Measurements from ENCODE around the gene CSTPP1.
"Not testable (repeated sequence)": the region's sequence is repeated elsewhere in the genome, so short reads cannot be mapped to it uniquely, and the experiment has no call there.

CSTPP1 gene

GRCh38 chr11:47035108-47035507, 98.5 kb downstream of the CSTPP1 start:
- no peak for DNase-seq (ENCODE audit: low read depth in 2 of 2, low spot score in 1 of 2)

- DNase-seq (ENCODE audit: low read depth in 2 of 2, low spot score in 1 of 2), result no peak
These were observed 107.6 kb downstream of the CSTPP1 start for GRCh38 chr11:47044119-47044518.

- DNase-seq (ENCODE audit: low read depth in 2 of 2, low spot score in 1 of 2), result no peak
These were observed 111.4 kb downstream of the CSTPP1 start for GRCh38 chr11:47047972-47048371.

GRCh38 chr11:47050284-47050683, 113.7 kb downstream of the CSTPP1 start:
- DNase-seq (ENCODE audit: low read depth in 2 of 2, low spot score in 1 of 2), result no peak

- no peak for DNase-seq (ENCODE audit: low read depth in 2 of 2, low spot score in 1 of 2)
These were observed 114.7 kb downstream of the CSTPP1 start for GRCh38 chr11:47051217-47051616.

- DNase-seq (ENCODE audit: low read depth in 2 of 2, low spot score in 1 of 2), result no peak
These were observed 115.6 kb downstream of the CSTPP1 start for GRCh38 chr11:47052165-47052564.

GRCh38 chr11:47052576-47052975, 116.0 kb downstream of the CSTPP1 start:
- DNase-seq (ENCODE audit: low read depth in 2 of 2, low spot score in 1 of 2), result no peak

GRCh38 chr11:47055534-47055933, 119.0 kb downstream of the CSTPP1 start:
- no peak for DNase-seq (ENCODE audit: low read depth in 2 of 2, low spot score in 1 of 2)

- DNase-seq (ENCODE audit: low read depth in 2 of 2, low spot score in 1 of 2), result no peak
These were observed 119.8 kb downstream of the CSTPP1 start for GRCh38 chr11:47056261-47056915.

GRCh38 chr11:47057365-47057764, 120.8 kb downstream of the CSTPP1 start:
- no peak for DNase-seq (ENCODE audit: low read depth in 2 of 2, low spot score in 1 of 2)

- DNase-seq (ENCODE audit: low read depth in 2 of 2, low spot score in 1 of 2), result no peak
These were observed 124.2 kb downstream of the CSTPP1 start for GRCh38 chr11:47060807-47061206.

GRCh38 chr11:47061429-47062178, 125.0 kb downstream of the CSTPP1 start:
- no peak for DNase-seq (ENCODE audit: low read depth in 2 of 2, low spot score in 1 of 2)

GRCh38 chr11:47062736-47063135, 126.2 kb downstream of the CSTPP1 start:
- no peak for DNase-seq (ENCODE audit: low read depth in 2 of 2, low spot score in 1 of 2)

- no peak for DNase-seq (ENCODE audit: low read depth in 2 of 2, low spot score in 1 of 2)
These were observed 130.8 kb downstream of the CSTPP1 start for GRCh38 chr11:47067401-47067800.

- no peak for DNase-seq (ENCODE audit: low read depth in 2 of 2, low spot score in 1 of 2)
These were observed 134.2 kb downstream of the CSTPP1 start for GRCh38 chr11:47070769-47071168.

- no peak for DNase-seq (ENCODE audit: low read depth in 2 of 2, low spot score in 1 of 2)
These were observed 134.8 kb downstream of the CSTPP1 start for GRCh38 chr11:47071341-47071740.

GRCh38 chr11:47071791-47072261, 135.3 kb downstream of the CSTPP1 start:
- no peak for DNase-seq (ENCODE audit: low read depth in 2 of 2, low spot score in 1 of 2)

- no peak for DNase-seq (ENCODE audit: low read depth in 2 of 2, low spot score in 1 of 2)
These were observed 142.4 kb downstream of the CSTPP1 start for GRCh38 chr11:47078751-47079521.

- not testable (repeated sequence) for DNase-seq (ENCODE audit: low read depth in 2 of 2, low spot score in 1 of 2)
These were observed 144.2 kb downstream of the CSTPP1 start for GRCh38 chr11:47080775-47081174.

- no peak for DNase-seq (ENCODE audit: low read depth in 2 of 2, low spot score in 1 of 2)
These were observed 147.4 kb downstream of the CSTPP1 start for GRCh38 chr11:47083913-47084312.

GRCh38 chr11:47087801-47088200, 151.2 kb downstream of the CSTPP1 start:
- no peak for DNase-seq (ENCODE audit: low read depth in 2 of 2, low spot score in 1 of 2)

GRCh38 chr11:47093541-47093940, 157.0 kb downstream of the CSTPP1 start:
- DNase-seq (ENCODE audit: low read depth in 2 of 2, low spot score in 1 of 2), result no peak
